HepG2 (cell line): Measurements from ENCODE around the gene TCTA. TPM values are rescaled to one million over a fixed set of nuclear protein-coding genes. Genes with fewer than 3 reads are reported as not detected.
A peak's percentile ranks its signal among the peaks of the same experiment; 100 is the strongest.

Experiments used
- ARID3A ChIP-seq: IDR thresholded peaks from 2 replicates; pipeline ENCODE4 v1.6.1; 2012; ENCODE audit warnings: low read depth, low read length, improper control_type of control experiment
- CAMTA2 ChIP-seq: sonication (generic); formaldehyde crosslinking; IDR thresholded peaks from 2 replicates; pipeline ENCODE4 v1.4.0; 2020; ENCODE audit warnings: mild to moderate bottlenecking, missing genetic modification reagents, borderline replicate concordance
- CEBPB ChIP-seq: IDR thresholded peaks from 2 replicates; pipeline ENCODE4 v1.6.1; 2011; ENCODE audit warnings: low read depth, low read length, improper control_type of control experiment, borderline replicate concordance
- FLYWCH1 ChIP-seq: sonication (generic); formaldehyde crosslinking; IDR thresholded peaks from 2 replicates; pipeline ENCODE4 v1.8.1; 2023; ENCODE audit warnings: mild to moderate bottlenecking, missing genetic modification reagents
- FOXO4 ChIP-seq: sonication (generic); formaldehyde crosslinking; conservative IDR thresholded peaks from 2 replicates; pipeline ENCODE4 v1.8.1; 2023; ENCODE audit warnings: missing genetic modification reagents
- HOXA7 ChIP-seq: sonication (generic); formaldehyde crosslinking; IDR thresholded peaks from 2 replicates; pipeline ENCODE4 v1.8.1; 2022; ENCODE audit warnings: mild to moderate bottlenecking, missing genetic modification reagents, moderate library complexity
- HOXD1 ChIP-seq: sonication (generic); formaldehyde crosslinking; IDR thresholded peaks from 2 replicates; pipeline ENCODE4 v1.5.0; 2020; ENCODE audit warnings: missing genetic modification reagents
- MED1 ChIP-seq: sonication (generic); formaldehyde crosslinking; IDR thresholded peaks from 2 replicates; pipeline ENCODE4 v1.4.0; 2020; ENCODE audit warnings: missing genetic modification reagents
- NONO ChIP-seq, 2 experiments: fragments of 450-650 bp in 1 of 2; sonication (generic) in 1 of 2; formaldehyde crosslinking in 1 of 2; IDR thresholded peaks in 1 of 2; conservative IDR thresholded peaks in 1 of 2; 2 replicates each; pipeline versions ENCODE4 v1.6.1 to v1.8.0; 2017 to 2022; ENCODE audit warnings: mild to moderate bottlenecking in 1 of 2, missing genetic modification reagents in 1 of 2, moderate library complexity in 1 of 2
- NR0B2 ChIP-seq: sonication (generic); formaldehyde crosslinking; IDR thresholded peaks from 2 replicates; pipeline ENCODE4 v1.4.0; 2020; ENCODE audit warnings: mild to moderate bottlenecking, missing genetic modification reagents
- NR2F2 ChIP-seq: IDR thresholded peaks from 2 replicates; pipeline ENCODE4 v1.6.1; 2012; ENCODE audit warnings: low read depth, inconsistent platforms, borderline replicate concordance
- POGZ ChIP-seq: sonication (generic); formaldehyde crosslinking; IDR thresholded peaks from 2 replicates; pipeline ENCODE4 v1.4.0; 2020; ENCODE audit warnings: mild to moderate bottlenecking, missing genetic modification reagents
- SALL1 ChIP-seq: sonication (generic); formaldehyde crosslinking; IDR thresholded peaks from 2 replicates; pipeline ENCODE4 v1.8.0; 2022; ENCODE audit warnings: mild to moderate bottlenecking, missing genetic modification reagents
- SETDB1 ChIP-seq: sonication (generic); formaldehyde crosslinking; IDR thresholded peaks from 2 replicates; pipeline ENCODE4 v1.5.1; 2020; ENCODE audit warnings: missing genetic modification reagents, mild to moderate bottlenecking, borderline replicate concordance
- SP4 ChIP-seq: sonication (generic); formaldehyde crosslinking; IDR thresholded peaks from 2 replicates; pipeline ENCODE4 v1.8.1; 2023; ENCODE audit warnings: mild to moderate bottlenecking, missing genetic modification reagents
- SRF ChIP-seq: IDR thresholded peaks from 2 replicates; pipeline ENCODE4 v1.6.1; 2011; ENCODE audit warnings: mild to moderate bottlenecking, low read depth, low read length, moderate library complexity
- TEAD2 ChIP-seq: sonication (generic); formaldehyde crosslinking; IDR thresholded peaks from 2 replicates; pipeline ENCODE4 v1.9.0; 2021; ENCODE audit warnings: missing genetic modification reagents
- ZBTB43 ChIP-seq: sonication (generic); formaldehyde crosslinking; conservative IDR thresholded peaks from 2 replicates; pipeline ENCODE4 v1.4.0; 2020; ENCODE audit warnings: missing genetic modification reagents
- ZGPAT ChIP-seq: IDR thresholded peaks from 2 replicates; pipeline ENCODE4 v1.6.1; 2016; ENCODE audit warnings: mild to moderate bottlenecking
- ZNF121 ChIP-seq: sonication (generic); formaldehyde crosslinking; IDR thresholded peaks from 2 replicates; pipeline ENCODE4 v1.5.0; 2020; ENCODE audit warnings: mild to moderate bottlenecking, missing genetic modification reagents
- ZNF251 ChIP-seq: sonication (generic); formaldehyde crosslinking; IDR thresholded peaks from 2 replicates; pipeline ENCODE4 v1.9.0; 2021; ENCODE audit warnings: mild to moderate bottlenecking, missing genetic modification reagents
- ZNF552 ChIP-seq: sonication (generic); formaldehyde crosslinking; IDR thresholded peaks from 2 replicates; pipeline ENCODE4 v1.9.0; 2022; ENCODE audit warnings: missing genetic modification reagents, mild to moderate bottlenecking, borderline replicate concordance
- ZNF737 ChIP-seq: sonication (generic); formaldehyde crosslinking; IDR thresholded peaks from 2 replicates; pipeline ENCODE4 v1.5.0; 2020; ENCODE audit warnings: missing genetic modification reagents, mild to moderate bottlenecking, borderline replicate concordance
- ZNF746 ChIP-seq: sonication (generic); formaldehyde crosslinking; IDR thresholded peaks from 2 replicates; pipeline ENCODE4 v1.8.0; 2022; ENCODE audit warnings: mild to moderate bottlenecking, missing genetic modification reagents
- polyA plus RNA-seq, 8 experiments: library from polyadenylated mRNA; depleted of rRNA in 3 of 8; stranded (reverse) in 7 of 8; unstranded in 1 of 8; fragments of >200 nt; fragmentation: Illumina TruSeq in 4 of 8; extraction: Trizol in 4 of 8; gene quantifications; 2 replicates each; pipeline versions ENCODE4 v1.2.1 to v1.2.3, GENCODE V29; 2011 to 2016; ENCODE audit warnings: low read depth in 4 of 8, missing spikeins in 1 of 8, mixed read lengths in 1 of 8; ENCODE audit not compliant: insufficient read depth in 1 of 8
- total RNA-seq, 5 experiments: library from RNA; depleted of rRNA; stranded (reverse); fragments of >200 nt; fragmentation: Illumina TruSeq; extraction: Trizol; gene quantifications; 2 replicates each; pipeline ENCODE4 v1.2.3, GENCODE V29; 2016; ENCODE audit warnings: low read depth in 1 of 5

Gene TCTA
- total and polyA plus RNA-seq, 2 of the 13 experiments (the other 11 are each of a cell fraction or from before 2014, with no cell fraction given), result 8.3 to 13.2 TPM

GRCh38 chr3:49465270-49466034 is 53.2 kb downstream of the TCTA start (continued):
- TF ChIP-seq POGZ (CRISPR knock-in tag) (peak; percentile 50; the same call in 1 of the 2 replicates), ZGPAT (CRISPR knock-in tag) (peak; percentile 19), SP4 (CRISPR knock-in tag) (peak; percentile 44; the same call in 1 of the 2 replicates), MED1 (CRISPR knock-in tag) (no peak), SRF (no peak), ZNF737 (CRISPR knock-in tag) (no peak), ARID3A (no peak), HOXA7 (CRISPR knock-in tag) (no peak), ZBTB43 (no peak), SALL1 (CRISPR knock-in tag) (peak; percentile 19), FOXO4 (CRISPR knock-in tag) (no peak), CEBPB (peak; percentile 86), ZNF121 (no peak), TEAD2 (CRISPR knock-in tag) (no peak), CAMTA2 (CRISPR knock-in tag) (no peak), HOXD1 (CRISPR knock-in tag) (no peak), ZNF251 (CRISPR knock-in tag) (no peak), SETDB1 (CRISPR knock-in tag) (no peak), NR0B2 (CRISPR knock-in tag) (peak; percentile 43; the same call in 1 of the 2 replicates), ZNF746 (CRISPR knock-in tag) (no peak), NONO (IDR thresholded peaks at IDR 0.05) (no peak), NONO (CRISPR knock-in tag; conservative IDR thresholded peaks at IDR 0.05) (no peak), FLYWCH1 (CRISPR knock-in tag) (no peak), ZNF552 (no peak), NR2F2 (no peak)
